NOMO-1 (cell line): ENCODE measurements around the gene LRRC56.
"Not testable (repeated sequence)": the region's sequence is repeated elsewhere in the genome, so short reads cannot be mapped to it uniquely, and the experiment has no call there.

ENCODE experiments used
- DNase-seq, 2 experiments: peaks; one replicate each; lab custom pipeline; 2025; ENCODE audit not compliant: unreplicated experiment in 2 of 2; lab: John Stamatoyannopoulos, UW

The LRRC56 gene

DNA sequence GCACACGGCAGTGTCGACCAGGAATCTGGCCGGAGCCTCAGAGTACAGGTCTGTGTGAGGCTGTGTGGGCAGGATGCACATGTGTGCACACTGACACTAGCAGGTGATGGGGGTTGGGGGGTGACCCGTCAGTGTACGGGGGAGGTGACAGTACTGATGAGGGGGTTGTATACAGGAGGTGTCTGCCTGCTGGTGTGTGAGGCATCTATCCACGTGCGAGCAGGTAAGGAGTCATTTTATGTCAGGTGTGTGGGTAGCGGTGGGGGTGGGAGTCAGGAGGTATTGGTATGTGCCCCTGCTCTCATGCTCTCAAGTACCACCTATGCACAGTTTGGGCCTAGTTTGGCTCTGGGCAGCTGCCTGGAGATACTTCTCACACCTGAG lies 34.5 kb downstream of the LRRC56 start:
- no peak for DNase-seq

DNA sequence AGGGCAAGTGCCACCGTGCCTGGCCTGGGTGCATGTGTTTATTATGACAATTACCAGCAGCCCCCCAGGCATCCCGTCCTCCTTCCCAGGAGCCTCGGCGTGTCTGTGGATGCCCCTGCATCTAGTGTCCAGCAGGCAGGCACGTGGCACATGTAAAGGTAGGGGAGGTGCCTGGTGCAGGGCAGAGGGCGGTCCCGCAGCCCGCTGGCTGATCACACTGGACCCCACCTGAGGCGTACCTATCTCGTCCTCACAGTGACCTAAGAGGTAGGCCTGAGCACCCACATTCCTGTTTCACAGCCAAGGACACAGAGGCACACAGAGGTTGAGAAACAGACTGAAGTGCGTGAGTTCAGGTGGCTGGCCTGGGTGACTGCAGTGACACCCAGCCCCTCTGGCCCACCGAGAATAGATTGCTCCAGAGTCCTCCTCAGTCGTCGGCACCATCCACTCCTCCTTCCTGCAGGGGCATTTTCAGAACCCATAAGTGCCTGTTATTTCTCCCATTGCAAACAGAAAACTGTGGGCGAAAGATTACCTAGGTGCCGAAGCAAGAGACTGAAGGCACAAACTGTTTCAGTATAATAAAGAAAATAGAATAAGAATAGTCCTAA lies 35.9 kb downstream of the LRRC56 start:
- no peak for DNase-seq

DNA sequence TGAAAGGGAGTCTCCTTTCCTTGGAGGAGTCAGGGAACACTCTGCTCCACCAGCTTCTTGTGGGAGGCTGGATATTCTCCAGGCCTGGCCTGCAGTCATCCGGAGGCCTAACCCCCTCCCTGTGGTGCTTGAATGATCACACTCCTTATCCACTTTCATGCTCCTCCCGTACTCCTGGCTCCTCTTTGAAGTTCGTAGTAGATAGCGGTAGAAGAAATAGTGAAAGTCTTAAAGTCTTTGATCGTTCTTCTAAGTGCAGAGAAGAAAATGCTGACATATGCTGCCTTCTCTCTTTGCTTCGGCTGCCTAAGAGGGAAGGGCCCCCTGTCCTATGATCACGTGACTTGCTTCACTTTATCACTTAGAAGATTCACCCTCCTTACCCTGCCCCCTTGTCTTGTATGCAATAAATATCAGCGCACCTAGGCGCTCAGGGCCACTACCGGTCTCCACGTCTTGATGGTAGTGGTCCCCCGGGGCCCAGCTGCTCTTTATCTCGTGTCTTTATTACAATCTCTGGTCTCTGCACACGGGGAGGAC lies 36.8 kb downstream of the LRRC56 start:
- not testable (repeated sequence) for DNase-seq

DNA sequence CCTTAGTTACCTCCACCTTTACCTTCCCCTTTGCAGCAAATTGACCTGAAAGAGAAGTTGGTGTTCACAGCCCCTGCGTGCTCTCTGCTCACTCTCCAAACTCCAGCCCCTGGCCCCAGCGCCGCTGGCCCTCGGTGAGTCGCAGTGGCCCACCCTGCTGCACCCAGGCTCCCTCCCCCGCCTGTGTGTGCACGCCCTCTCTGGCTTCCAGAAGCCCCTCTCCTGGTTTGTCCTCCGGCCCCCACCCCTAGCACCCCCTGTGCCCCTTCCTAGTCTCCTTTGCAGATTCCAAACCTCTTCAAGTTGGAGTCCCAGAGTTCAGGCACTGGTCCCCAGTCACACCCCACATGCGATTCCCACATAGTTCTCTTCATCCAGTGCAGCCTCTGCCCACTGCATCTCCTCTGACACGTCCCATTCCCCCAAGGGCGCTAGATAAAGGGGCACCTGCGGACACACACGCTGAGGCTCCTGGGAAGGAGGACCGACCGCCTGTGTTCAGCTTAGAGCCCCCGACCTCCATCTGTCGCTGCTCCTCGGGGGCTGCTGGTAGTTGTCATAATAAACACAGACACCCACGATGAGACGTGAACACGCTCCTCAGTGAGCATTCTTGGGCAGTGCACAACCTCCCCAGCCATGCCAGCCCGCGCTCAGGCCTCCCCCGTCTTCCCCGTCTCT lies 37.4 kb downstream of the LRRC56 start:
- DNase-seq, result no peak

DNA sequence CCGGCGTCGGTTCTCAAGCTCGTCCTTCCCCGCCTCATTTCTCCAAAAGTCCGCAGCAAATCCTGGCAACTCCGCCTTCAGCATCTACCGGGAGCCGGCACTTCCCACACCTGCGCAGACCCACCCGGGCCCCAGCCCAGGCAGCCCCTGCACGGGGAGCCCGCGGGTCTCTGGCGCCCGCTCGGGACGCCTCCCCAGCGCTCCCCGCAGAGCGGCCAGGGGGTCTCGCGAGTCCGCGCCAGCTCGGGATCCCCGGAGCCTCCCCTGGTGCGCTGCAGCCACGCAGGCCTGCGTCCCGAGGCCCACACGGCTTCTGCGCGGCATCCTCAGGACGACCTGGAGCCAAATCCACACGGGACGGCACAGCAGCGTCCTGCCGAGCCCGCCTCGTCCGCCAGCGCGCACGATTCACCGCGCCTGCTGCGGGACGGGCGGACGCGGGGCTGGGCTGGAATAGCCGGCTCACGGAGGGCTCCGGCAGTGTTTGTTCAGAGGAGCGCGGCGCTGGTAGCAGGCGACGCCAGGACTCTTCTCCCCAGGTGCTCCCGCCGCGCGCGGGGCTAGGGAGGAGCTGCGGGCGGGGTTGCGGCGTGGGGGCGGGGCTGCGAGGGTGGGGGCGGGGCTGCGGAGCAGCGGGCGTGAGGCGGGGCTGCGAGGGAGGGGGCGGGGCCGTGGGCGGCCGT lies 38.1 kb downstream of the LRRC56 start:
- DNase-seq, result peak in 1 of 2 experiments; percentile 36

DNA sequence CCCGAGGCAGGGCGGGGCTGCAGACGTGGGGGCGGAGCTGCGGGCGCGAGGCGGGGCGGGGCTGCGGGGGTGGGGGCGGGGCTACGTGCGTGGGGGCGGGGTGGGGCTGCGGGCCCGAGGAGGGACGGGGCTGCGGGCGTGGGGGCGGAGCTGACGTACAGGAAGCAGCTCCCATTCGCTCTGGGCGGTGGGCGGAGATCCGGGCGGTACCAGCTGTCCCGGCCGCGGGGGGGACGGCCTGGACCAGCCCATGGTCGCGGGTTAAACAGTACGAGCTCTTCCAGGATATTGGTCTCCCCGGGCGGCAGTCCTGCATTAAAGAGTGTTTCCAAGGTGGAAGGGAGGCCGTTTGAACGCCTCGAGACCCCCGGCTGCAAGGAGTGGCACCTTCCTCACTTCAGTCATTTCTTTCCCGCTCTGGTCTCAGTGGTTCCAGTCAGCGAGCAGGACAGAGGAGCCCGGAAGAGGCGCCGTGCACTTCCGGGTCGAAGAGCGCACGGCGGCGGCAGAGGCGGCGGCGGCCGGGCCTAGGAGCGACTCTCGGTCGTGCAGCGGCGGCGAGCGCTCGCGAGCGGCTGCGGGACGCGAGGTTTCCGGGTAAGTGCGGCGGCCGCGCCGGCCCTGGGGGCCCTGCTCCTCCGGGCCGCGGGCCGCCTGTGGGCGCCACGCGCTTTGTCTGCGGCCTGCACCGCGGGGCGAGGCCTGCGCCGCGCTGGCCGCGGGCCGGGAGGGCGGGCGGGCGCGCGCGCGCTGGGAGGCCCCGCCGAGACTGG lies 38.9 kb downstream of the LRRC56 start, which contains the start of gene PHRF1:
Gene PHRF1, plus strand, starts transcription at position 475 of the 773 bp plus-strand sequence. CDS start 5,043 bp downstream, outside the sequence.
- DNase-seq, result peak; percentile 85 to 88

DNA sequence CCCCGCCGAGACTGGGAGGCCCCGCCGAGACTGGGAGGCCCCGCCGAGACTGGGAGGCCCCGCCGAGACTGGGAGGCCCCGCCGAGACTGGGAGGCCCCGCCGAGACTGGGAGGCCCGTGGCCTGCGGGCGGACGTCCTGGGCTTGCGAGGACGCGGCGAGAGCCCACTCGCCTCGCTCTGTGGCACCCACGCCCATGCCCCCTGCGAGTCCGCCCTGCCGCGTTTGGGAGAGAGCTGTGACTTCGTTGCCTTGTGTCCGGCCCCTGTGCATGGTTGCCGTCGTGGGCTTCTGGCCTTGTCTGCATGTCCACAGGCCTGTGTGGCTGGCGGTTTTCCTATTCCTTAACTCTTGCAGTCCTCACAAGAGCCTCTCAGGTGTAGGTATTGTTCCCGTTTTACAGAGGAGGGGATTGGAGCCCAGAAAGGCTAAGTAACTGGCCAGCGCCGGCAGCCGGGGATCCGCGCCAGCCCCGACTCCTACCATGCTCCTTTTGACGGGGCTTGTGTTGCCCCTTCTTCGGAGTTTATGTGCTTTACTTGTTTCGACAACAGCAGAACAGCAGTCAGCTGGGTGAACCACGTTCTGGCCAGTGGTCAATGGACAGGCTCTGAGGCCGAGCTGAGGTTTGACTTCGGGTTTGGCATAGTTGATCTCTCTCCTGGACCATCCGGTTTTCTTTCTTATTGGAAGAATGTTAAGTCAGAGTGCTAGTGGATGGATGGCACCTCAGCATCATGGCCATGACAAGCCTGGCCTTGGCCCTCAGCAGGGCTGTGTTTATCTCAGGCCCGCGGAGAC lies 39.7 kb downstream of the LRRC56 start:
- peak in 1 of 2 experiments; percentile 6 for DNase-seq

DNA sequence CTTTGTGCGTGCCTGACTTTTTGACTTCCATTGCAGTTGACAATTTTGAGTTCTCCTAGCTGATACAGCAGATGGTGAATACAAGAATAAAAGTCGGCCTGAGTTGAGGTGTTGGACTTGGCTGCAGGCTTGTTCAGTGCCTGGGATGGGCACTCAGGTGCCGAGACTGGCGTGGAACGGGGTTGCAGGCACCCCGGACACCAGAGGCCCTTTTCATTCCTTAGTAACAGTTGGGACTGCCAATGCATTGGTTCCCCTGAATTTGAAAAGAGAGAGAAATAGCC lies 40.2 kb downstream of the LRRC56 start:
- DNase-seq, result no peak

DNA sequence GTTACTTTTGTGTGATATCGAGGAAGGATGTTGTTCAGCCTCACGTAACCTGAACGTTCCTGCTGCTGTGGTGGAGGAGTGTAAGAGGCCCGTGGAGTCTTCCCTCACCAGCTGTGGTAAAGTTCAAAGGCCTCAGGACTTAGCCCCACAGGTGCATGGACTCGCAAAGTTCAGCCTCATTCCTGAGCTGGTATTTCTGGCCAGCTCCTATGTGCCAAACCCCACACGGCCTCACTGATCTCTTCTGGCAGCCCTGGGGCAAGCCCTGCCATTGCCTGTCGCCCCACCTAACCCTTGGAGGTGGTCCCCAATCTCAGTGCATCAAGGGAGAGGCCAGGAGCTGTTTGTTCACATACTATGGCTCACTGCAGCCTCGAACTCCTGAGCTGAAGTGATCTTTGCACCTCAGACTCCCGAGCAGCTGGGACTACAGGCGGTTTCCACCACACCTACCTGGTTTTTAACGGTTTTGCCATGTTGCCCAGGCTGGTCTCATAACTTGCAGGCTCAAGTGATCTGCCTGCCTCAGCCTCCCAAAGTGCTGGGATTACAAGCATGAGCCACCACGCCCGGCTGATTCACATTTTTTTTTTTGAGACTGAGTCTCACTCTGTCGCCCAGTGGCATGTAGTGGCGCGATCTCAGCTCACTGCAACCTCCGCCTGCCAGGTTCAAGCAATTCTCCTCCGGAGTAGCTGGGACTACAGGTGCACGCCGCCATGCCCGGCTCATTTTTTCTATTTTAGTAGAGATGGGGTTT lies 41.1 kb downstream of the LRRC56 start:
- DNase-seq, result no peak

DNA sequence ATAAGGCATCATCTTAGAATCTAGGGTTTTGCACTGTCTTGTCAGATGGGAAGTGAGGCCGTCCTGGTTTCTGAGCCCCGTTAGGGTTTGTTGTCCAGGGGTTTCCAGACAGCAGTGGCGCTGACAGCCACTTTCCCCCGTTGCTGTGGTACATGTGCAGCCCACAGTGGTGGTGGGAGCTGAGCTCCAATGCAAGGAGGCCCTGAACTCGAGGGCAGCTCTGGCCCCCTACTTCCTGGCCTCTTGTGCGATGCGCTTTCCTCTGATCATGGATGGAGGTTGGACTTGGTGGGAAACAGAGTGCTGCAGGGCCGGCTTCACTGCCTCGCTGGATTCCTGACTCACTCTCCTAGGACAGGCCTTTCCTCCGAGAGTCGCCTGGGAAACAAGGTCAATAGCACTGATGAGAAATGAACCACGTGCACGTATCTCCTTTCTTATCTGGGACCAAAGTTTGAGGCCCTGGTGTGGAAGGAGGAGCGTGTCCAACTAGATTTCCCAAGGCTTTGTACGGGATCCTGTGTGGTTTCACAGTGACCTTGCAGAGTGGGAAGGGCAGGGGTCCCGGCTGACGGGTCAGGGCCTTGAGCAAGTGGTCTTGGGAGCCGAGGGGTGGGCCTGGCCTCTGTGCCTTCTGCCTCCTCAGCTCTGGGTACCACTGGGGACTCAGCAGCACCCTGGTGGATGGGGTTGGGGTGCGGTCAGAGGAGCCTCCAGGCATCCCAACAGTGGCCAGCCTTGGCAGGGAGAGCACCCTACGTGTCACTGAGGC lies 42.7 kb downstream of the LRRC56 start:
- no peak for DNase-seq

DNA sequence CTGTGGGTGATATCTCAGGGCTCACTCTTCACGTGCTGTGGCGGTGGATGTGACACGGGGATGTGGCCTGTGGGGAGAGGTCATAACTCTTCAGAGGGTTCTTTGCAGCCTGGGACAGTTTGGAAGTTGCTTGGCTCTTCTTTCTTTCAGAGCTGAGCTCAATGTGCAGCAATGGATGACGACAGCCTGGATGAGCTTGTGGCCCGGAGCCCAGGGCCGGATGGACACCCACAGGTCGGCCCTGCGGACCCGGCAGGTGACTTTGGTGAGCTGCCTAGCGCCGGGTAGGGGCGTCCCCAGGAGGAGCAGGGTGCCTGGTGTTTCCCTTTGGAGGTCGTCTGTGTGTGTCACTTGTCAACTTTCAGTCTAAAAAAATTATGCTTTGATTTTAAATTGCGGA lies 44.0 kb downstream of the LRRC56 start:
- no peak for DNase-seq

DNA sequence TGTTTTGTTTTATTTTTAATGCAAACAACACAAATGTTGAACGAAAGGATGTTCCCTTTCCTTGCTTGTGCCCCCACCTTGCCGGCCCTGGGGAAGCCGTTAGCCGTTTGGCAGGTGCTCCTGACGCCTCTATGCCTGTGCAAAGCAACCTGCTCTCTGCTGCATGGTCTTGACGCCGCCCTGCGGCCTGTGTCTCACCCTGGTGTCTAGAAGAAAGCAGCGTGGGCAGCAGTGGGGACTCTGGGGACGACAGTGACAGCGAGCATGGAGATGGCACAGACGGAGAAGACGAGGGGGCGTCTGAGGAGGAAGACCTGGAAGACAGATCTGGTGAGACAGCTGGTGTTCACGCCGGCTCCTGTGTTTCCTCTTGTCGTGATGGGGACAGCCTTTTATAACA lies 44.4 kb downstream of the LRRC56 start:
- no peak for DNase-seq

DNA sequence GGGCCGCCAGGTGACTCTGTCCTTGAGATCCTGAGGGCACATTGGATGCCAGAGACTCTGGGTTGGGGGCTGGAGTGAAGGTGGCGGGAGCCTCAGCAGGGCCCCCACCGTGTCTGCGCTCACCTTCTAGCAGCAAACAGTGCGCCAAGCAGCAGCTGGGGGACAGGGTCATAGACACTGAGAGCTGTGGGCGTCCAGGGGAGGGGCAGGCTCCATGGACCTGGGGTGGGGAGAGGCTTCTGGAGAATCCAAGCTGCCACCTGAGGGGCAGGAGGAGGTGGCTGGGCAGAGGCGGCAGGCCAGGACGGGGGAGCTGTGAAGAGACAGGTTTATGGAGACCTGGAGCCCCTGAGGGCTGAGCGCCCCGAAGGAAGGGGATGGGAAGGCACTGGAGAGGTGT lies 47.0 kb downstream of the LRRC56 start:
- DNase-seq, result no peak

DNA sequence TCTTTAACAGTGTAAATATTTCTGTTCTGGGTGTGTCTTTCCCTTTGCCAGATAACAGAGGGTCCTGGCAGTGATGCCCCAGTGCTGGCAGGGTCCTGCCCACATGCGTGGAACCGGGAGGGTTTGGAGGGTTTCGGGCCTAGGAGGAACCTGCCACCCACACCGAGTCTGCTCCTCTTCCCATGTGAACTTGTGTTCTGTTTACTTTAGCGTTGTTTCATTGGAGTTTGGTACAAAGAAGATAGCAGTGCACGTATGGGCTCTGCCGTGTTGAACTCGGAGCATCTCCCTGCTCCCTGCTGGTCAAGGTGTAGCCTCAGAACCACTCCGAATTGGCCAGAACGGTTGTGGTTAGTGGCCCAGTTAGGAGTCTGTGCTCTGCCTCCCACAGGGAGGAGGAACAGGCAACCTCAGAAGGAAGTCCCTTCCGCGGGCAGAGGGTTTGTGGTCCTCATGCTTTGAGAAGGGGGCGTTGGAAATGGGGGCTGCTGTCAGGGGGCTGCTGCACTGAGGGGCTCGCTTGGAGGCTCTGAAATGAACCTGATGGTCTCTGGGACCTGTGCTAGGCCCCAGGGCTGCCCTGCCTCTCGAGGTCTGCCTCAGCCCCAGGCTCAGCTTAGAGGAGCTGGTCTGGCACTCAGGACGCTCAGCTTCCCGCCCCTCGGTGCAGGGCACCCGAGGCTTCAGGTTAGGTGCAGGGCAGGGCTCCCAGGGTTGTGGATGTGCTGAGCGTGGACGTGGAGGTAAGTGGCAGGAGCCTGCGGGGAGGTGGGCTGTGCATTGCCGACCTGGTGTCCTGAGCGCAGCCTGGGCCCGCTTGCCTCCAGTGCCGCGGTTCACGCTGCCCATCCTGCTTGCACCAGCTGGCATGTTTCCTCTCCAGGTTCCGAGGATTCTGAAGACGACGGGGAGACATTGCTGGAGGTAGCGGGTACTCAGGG lies 49.3 kb downstream of the LRRC56 start:
- no peak for DNase-seq

DNA sequence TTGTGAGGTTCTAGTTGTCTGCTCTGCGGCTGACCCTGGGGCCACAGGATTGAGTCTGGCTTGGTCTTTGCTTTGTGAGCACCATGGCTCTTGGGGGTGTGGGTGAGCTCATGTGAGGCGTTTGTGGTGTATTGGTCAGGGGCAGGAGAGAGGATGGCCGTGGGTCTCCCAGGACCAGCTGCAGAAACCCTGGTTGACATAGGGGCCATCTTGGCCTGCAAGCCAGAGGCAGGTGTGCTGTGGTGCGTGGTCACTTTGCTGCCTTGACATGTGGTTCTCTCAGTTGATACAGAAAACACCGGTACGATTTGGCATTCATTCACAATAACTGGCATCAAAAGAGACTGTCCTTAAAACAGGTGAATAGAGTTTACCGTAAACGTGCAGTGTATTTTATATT lies 50.2 kb downstream of the LRRC56 start:
- no peak for DNase-seq

DNA sequence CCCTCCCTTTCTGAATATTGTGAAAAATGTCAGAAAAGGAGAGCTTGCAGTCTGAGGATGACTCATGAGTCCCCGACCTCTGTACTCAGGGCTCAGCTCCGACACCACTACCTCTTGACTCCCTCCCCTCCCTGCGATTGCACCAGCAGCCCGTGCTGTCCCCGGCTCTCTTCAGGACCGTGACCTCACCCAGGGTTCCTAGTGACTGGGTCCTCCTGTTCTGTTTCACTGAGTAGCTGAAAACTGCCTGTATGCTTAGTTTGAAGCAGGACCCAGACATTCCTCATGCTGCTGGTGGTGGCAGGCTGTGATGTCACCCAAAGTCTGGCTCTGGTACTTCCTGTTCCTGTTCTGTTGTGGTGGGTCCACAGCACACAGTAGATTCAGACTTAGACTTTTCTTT lies 50.7 kb downstream of the LRRC56 start:
- peak; percentile 84 to 92 for DNase-seq

DNA sequence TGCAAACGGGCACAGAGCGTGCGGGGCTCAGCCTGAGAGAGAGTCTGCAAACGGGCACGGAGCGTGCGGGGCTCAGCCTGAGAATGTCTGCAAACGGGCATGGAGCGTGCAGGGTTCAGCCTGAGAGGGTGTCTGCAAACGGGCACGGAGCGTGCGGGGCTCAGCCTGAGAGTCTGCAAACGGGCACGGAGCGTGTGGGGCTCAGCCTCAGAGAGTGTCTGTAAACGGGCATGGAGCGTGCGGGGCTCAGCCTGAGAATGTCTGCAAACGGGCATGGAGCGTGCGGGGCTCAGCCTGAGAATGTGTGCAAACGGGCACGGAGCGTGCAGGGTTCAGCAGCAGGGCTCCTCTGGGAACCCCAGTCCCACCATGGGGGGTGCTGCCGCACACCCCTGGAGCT lies 52.5 kb downstream of the LRRC56 start:
- no peak for DNase-seq

DNA sequence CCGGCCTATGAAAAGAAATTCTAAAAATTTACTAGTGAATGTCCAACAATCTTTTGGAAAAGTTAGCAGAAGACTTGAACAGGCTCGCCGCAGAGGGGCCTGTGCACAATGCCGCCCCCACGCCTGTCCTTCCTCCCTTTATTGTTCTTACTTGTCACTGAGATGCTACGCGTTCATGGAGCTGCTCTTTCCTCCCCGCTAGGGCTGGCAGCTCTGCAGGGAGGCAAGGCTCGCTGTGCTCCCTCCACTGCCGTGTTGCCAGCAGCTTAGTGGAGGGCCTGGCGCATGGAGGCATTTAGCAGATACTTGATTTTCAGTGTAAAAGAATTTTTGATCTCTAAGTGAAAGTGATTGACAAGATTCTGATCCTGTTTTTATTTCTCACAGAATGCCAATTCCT lies 53.7 kb downstream of the LRRC56 start:
- DNase-seq, result no peak
